ENCODE results near the gene RAB11FIP5.

Gene RAB11FIP5

DNA sequence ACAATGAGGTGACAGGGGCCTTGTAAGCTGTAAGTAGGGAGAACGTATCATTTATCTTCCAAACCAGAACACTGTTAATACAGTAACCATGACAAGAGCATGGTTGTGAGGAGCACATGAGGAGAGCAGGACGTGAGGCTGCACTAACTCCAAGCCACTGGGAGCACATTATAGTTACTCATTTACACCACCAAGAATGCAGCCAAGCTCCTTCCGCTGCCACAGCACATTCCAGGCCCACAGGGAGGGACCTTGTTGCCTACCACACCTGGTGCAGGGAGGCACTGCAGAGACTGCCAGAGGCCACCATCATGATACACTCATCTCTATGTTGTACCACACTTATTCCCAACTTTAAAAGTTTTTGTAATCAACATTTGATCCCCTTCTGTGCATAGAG, 27.8 kb downstream of the RAB11FIP5 start:
- DNase-seq (ENCODE audit: low read depth) = no peak

DNA sequence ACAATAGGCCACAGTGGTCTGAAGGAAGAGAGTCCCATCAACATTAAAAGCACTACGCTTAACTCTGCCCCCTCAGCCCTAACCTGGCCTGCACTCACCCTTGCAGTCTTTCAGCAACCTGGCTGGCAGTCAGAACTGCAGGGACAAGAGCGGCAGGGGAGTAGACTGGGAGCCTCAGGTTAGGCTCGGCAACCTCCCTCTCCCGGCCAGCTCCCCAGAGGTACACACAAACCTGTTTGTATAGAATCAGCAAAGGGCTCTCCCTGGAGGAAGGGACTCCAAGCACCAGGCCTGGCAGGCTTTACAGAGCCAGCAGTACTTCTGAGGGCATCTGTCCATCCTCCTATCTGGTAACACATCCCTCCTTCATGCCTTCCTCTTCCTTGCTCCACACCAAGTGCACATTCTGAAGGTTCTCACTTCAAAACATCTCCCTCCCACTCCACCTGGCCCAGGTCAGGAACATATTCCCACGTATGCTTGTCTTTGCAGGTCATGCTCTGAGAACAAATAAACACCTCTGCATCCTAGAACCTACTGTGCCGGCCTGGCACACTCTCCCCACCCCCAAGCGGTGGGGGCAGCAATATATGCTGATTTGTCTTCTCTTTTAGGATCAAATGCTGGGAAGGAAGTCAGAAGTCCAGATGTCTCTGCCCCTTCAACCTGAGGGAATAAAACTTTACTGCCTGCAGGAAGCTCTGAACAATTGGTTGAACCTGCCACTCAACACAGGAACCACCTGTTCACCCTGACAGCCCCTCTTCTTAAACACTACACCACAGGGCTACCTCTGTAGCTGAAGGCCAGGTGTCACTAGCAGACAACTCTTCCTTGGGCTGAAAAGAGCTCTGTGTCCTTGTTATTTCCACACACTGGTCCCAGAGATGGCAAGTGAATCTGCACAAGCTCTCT, 28.6 kb downstream of the RAB11FIP5 start:
- DNase-seq (ENCODE audit: low read depth) = no peak

DNA sequence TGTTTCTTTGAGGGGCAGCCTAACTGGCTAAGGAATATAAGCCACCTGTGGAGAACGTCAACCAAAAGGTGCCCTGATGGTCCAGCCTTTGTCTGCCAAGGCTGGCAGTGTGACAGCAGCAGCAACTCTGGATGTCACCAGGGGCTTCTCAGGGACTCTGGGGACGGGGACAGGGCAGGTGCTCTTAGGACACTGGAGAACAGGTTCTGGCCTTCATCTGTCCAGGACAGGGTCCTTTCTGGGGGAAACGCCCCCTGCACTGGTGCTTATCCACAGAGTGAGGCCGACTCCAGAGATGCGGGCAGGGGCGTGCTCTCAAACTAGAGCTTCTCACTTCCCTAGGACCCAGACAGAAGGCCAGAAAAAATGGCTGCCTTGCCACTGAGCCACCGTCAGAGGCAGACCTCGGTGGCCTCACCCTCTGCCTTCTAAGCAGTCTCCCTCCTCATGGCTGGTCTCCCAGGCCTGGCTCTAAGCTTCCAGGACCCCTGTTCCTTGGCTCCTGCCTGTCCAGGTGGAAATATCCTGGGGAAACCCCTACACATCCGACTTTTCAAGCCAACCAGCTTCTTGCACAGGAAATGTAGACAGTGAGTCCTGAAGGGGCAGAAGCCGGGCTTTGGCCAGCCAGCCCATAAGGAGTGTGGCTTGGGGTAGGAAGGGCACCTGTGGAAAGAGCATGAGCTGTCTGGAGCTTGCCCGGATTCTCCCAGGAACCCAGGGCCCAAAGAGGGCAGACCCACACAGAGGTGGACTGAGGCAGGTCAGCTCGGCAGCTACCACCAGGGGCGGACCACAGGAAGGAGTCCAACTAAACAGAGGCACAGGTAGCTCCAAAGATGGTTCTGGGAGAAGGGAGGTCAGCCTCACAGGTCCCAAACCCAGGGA, 30.0 kb downstream of the RAB11FIP5 start:
- no peak for DNase-seq (ENCODE audit: low read depth)

DNA sequence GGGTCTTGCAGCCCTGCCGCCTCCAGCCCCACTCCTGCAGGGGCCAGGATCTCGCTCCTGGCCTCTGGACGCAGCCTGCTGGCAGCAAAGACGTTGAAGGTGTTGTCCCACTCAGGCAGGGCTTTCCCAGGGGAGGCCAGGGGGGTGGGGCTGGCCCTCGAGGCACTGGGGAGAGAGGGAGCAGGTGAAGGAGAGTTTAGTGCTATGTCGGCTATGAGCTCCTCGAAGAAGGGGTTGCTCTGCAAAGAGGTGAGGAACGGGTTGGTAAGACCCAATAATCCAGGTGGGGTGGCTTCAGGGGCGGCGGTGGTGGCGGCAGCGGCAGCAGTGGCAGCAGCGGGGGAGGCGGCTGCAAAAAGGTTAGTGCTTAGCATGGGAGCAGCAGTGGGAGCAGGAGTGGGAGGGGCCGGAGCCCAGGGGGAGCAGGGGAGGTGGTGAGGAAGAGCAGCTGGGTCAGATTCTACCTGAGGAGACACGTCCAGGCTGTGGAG, 31.5 kb downstream of the RAB11FIP5 start:
- no peak for DNase-seq (ENCODE audit: low read depth)

DNA sequence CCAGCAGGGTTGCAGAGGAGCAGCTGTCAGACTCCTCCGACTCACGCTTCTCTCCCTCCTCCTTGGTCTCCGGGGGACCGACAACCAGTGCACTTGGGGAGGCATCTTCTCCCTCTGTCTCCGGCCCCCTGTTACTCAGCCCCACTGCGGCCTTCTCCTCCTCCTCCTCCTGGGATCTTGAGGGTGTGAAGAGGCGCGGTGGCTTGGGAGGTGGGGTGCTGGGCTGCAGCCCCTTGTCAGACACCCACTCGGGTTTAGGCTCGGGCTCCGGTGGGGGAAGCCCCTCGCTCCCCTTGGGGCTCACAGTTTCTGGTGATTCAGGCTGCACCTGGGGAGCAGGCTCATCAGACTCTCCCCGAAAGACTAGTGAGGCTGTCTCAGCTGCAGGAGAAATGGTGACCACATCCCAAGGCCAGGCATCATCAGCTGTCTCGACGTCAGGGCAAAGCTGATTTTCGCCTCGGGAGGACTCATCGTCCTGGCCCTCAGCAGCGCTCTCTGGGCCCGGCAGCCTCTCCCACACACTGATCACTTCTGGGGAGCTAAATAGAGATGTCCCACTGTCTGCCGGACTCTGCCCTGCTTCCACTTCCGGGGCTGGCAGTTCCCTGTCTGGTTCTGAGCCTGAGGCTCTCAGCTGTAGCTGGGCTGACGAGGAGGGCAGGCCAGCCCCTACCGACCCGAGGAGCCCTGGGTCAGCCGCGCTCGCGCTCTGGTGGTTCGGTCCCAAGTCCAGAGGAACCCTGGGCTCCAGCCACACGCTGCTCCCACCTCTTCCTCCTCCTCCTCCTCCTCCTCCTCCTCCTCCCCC, 32.2 kb downstream of the RAB11FIP5 start:
- DNase-seq (ENCODE audit: low read depth) = no peak

DNA sequence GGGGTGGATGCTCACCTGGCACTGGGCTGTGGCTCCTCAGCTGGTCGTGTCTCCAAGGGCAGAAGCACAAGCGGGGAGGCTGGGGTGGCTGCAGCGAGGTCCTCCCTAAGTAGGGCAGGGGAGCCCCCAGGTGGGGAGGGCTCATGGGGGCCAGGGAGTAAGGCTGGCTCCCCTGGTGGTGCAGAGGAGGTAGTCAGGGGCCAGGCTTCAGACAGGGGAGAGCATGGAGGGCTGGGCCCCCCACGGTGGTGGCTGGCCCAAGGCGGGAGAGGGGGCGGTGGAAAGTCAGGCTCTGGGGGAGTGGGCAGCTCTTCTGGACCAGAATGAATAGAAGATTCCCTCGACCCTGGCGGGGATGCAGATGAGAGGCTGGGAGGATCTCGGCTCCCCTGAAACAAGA, 33.1 kb downstream of the RAB11FIP5 start:
- DNase-seq (ENCODE audit: low read depth) = no peak

DNA sequence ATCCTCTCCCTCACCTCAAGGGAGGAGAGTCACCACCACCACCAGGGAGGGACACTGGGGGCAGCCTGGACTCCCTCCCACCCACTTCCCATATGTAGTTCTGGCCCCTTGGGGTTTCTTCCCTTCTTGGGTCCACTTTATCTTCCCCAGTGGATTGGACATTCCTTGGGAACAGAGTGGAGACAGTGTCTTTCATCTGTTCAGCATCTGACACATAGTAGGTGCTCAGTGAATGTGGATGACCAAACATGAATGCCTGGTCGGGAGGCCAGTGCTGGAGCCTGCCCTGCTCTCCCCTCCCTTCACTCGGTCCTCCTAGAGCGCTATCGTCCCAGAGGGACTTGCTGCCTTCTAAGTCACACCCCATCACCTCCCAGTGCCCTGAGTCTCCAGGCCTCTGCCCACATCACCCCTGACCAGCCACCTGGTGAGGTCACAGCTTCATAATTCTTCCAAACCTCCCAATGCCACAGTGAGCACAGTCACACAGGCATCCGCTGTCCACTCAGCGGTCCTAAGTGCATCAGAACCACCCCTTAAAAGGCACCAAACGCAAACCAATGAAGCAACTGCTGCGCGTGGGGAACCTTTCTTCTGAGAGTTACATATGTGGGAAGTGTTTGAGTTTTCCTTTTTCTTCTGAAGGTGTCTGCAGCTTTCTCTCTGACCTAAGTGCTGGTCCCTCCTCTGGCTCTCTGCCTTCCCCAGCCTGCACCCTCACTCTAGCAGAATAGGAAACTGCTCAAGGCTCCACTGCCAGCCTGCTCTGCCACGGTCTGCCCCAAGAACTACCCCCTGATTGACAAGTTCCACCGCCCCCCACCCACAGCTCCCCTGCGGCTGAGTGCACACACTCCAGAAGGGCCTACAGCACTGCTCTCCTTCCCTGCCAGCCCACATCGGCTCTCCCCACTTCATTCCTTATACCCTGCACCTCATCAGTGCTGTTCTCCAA, 34.0 kb downstream of the RAB11FIP5 start:
- DNase-seq (ENCODE audit: low read depth) = no peak

DNA sequence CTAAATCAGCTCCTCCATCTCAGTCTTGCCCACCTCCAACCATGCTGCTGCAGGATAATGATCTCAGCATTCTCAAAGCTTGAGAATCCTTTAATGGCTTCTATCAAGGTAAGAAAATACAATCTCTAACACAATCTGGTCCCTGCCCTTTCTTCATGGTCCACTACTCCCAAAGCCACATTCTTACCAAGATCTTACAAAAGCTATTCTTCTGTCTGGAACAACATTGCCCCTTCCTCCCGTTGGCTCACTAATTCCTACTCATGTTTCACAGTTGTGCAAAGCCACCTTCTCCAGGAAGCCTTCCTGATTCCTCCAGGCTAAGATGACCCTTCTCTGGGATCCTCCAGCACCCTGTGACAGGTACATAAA, 35.3 kb downstream of the RAB11FIP5 start:
- no peak for DNase-seq (ENCODE audit: low read depth)

DNA sequence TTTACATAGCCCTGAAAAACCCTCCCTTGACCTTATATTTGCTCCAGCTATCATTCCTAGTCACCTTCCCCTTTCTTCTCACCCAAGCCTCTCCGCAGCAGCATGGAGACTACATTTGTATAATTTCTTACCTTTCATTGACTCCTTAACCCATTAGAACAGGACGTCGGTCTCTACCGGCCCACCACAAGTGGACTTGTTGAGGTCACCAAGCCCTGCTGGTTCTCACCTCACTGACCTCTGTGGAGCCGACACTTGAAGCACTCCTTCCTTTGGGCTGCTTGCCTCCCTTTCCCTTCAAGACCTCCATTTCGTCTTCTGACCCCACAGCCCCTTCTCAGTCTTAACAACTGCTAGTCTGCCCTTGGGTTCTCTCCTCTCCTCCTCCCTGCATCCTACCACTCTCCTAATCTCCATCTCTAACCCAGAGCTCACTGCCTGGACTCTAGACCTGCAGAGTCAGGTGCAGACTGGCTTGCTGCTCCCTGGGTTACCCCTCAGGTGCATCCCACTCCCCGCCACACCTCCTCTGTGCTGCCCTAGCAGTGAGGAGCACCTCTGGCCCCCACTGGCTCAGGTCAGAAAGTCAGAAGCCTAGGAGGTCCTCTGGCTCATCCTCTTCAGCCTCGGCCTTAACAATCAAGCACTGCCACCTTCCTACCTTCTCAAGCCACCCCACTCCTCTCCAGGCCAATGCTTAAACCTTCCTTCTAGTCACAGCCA, 35.9 kb downstream of the RAB11FIP5 start:
- DNase-seq (ENCODE audit: low read depth) = no peak

DNA sequence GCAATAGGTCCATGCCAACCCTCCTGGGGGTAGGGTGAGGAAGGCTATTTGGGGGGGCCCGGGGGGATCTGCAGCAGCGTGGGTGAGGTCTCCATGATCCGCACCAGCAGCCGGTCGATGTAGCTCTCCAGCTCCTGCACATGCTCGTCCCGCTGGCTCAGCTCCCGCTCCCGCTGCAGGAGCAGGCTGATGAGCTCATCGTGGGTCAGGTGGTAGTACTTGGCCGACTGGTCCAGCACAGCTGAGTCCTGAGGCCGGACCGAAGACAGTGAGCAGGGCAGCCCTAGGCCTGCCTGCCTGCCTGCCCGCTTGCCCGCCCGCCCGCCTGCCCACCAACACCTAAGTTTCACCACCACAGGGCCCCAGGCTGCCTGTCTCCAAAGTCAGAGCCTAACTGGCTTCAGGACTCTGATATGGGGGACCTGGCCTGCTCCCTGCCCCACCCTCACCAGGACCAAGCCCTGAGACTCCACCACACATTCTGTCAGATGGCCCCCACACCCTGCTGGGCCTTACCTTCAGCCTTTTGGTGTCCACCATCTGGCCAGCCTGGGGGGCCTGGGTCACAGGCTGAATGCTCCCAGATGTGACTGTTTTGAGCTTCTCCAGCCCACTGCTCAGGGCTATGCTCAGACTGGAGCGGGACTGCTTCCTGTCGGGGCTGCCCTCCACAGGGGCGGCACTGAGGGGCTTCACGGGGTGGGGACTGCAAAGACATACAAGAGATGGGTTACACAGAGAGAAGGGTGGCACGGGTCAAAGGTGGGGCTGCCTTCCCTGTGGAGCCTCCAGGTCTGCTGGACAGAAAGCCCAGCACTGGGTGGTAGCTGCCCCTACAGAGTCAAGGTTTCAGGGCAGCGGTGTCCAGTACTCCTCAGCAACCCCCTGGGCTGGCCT, 37.0 kb downstream of the RAB11FIP5 start:
- no peak for DNase-seq (ENCODE audit: low read depth)

DNA sequence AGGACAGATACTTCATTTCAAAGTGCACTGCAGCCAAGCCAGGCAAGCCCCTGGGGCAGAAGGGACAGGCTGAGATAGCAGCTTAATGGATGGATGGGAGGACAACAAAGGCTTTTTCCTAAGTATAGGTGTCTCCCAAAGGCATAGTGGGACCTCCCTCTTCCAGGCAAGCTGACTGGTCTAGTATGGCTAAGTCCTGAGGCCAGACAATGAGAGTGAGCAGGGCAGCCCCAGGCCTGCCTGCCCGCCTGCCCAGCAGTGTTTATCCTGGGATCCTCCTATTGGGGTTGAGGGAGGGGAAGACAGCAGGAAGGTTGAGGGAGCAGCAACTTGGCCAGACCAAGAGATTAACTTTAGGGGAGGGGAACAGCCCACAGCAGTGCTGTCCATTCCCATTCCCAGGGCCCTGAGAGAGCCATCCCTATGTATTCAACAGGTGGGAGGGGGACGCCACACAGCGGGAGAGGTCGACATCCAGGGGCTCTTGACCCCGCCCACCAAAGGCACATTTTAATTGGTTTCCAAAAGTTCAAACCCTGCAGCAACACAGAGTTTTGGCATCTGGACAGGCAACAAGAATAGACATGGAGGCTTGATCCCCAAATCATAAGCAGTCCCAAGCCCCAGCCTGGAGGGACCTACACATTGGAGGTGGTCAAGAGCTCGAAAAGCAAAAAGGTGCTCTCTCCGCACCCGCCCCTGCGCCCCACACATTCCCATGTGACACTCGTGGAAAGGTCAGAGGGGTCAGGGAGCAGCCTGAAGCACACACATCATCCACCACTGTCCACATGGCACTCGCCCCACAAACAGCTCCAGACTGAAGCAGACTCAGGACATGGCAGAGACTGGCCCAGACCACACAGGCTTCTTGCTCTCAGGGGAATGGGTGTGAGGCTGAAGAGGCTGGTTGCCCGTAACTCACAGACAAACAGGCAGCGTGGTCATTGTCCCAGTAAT, 38.4 kb downstream of the RAB11FIP5 start:
- DNase-seq (ENCODE audit: low read depth) = no peak

DNA sequence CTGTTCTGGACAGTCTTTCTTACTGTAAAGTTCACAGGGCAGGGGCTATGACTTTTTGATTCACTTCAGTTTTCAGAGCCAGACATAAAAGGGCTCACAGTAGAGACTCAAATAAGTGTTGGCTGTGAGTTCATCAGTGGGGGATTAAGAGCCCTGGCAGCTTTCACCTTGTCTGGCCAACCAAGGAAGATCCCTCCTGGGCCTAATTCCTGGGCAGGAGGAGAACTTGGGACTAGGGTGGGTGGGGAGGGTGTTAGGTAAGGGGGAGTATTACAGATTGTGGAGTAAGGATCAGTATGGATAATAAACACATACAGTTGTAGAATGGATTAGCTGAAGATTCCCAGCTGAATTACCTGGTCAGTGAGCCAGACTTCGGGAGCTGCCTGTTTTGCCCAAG, 40.3 kb downstream of the RAB11FIP5 start:
- no peak for DNase-seq (ENCODE audit: low read depth)

DNA sequence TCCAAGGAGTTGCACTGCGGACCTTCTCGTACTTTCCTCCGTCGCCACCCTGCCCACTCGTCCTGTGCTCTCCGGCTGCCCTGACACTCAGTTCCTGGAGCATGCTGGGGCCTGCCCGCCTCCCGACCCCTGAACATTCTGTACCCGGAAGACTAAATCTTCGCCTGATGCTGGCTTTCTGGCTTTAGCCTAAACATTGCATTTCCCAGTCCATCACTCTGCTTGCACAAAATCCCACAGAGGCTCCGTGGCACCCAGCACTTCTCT, 40.7 kb downstream of the RAB11FIP5 start:
- DNase-seq (ENCODE audit: low read depth) = no peak

DNA sequence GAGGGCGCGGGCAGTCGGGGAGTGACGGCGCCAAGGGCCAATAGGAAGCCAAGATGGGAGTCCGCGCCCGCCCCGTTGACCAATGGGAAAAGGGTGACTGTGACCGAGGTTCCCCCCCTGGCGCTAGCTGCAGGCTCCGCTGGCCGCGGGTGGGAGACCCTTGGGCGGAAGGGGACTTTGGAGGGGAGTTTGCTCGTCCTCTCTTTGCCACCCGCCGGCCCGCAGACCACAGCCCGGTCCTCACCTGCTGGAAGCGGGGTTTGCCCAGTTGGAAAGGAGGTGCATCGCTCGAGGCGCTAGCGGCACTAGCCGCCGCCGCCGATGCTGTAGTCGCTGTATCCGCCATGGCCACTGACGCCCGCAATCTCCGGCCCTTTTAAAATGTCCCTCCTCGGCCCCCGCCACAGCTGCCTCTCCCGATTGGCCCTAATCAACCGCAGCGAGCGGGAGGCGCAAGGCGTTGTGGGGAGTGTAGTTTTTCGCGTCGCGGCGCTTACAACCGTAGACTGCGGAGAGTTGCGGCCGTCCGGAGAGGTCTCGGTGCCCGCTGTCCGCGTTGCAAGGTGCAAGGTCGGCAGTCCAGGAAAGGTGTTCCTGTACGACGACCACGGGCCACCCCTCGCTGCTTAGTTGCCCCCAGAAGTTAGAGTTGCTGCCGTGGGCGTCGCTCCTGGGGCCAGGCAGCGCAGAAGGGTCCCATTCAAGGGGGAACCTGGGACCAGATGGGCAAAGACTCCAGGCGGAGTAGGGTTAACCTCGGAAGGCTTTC, 41.2 kb downstream of the RAB11FIP5 start, which contains the start of gene SFXN5:
Gene SFXN5, minus strand, starts transcription at position 353 of the 769 bp plus-strand sequence. Its CDS starts 7 bp downstream, at position 346.
- DNase-seq (ENCODE audit: low read depth) = peak; percentile 97

DNA sequence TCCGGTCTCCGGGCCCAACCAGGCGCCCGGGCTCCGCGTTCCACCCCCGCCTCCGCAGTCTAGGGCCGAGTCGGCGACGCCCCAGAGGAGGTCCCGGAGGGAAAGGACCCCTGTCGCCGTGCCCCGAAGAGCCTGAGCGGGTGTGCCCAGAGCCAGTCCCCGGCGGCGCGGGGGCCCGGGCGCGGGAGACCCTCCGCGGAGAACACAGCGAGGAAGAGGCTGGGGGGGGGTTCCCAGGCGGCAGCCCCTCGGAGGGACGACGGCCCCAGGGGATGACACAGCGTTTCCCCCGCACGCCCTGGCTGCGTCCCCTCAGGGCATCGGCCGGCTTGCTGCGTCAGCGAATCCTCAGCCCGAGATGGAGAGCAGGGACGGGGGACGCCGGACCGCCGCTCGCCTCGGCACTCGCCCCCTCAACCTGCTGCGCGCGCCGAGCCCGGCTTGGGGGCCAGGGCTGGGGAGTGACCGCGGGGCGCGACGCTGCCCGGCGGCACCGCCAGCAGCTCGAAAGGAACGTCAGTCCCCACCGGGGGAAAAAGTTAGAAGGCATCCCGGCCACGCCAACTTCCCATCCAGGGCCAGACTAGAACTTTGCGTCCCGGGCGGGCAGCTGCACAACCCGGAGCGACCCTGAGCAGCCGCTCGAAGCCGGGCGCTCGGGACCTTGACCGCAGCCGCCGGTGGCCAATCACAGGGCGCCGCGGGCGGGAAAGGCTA, 41.9 kb downstream of the RAB11FIP5 start:
- DNase-seq (ENCODE audit: low read depth) = peak; percentile 71

DNA sequence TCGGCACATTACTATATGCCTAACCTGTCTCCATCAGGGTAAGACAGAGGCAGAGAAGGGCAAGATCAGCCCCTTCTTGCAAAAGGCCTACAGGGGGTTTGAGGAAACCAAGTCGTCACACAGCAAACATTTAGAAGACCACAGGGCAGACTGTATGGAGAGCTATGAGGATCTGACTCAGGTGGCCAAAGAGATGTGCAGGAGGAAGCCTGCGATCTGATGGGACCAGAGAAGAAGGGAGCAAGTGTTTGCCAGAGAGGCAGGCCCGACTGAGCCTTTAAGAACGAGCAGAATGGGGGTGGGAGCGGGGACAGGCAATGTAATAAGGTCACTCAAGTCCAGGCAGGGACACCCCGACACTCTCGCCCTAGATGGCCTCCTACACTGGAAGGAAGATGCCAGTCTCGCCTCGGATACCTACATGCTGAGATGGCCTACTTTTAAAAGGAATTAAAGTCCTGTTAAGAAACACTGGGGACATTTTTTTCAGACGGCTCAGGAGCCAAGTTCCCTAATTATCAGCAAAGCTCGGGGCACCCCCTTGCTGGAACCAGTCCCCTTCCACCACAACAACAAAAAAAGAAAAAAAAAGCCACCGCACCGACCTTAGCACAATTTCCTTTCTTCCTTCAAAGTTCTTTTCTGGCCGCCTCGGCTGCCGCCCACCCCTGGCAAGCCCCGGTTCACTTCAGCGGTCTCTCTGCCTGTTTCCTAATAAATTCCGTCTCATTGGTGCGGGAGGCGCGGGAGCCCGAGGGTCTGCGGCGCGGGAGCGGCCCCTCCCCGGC, 42.7 kb downstream of the RAB11FIP5 start:
- peak; percentile 55 for DNase-seq (ENCODE audit: low read depth)
